Measurements from ENCODE around the gene DUSP28.

Gene DUSP28

GRCh38 chr2:240601061-240601830 lies 41.1 kb downstream of the DUSP28 start:
- no peak for FAIRE-seq

- FAIRE-seq: no peak
Measured at GRCh38 chr2:240601831-240602160, 41.6 kb downstream of the DUSP28 start.

- no peak for FAIRE-seq
Measured at GRCh38 chr2:240602266-240603050, 42.3 kb downstream of the DUSP28 start.

- FAIRE-seq: no peak
Measured at GRCh38 chr2:240603081-240603835, 43.1 kb downstream of the DUSP28 start.

GRCh38 chr2:240603846-240604245 lies 43.7 kb downstream of the DUSP28 start:
- no peak for FAIRE-seq

GRCh38 chr2:240604291-240604938 lies 44.3 kb downstream of the DUSP28 start:
- FAIRE-seq: no peak

- no peak for FAIRE-seq
Measured at GRCh38 chr2:240604939-240605716, 45.0 kb downstream of the DUSP28 start.

GRCh38 chr2:240605867-240606743 lies 45.9 kb downstream of the DUSP28 start:
- FAIRE-seq: no peak

GRCh38 chr2:240611601-240612210 lies 51.5 kb downstream of the DUSP28 start:
- no peak for FAIRE-seq
